GM23338 (cell line): ENCODE measurements around the gene MAP3K7CL. TPM values are rescaled to one million over a fixed set of nuclear protein-coding genes. Genes with fewer than 3 reads are reported as not detected.

Experiments used
- ATAC-seq: fragments of 200-7000 bp; cut with Tn5 transposase; 3 replicates; pipeline ENCODE4 v1.9.1; 2020
- DNase-seq: peaks from one replicate; pipeline ENCODE4 v3.0.0-alpha.2; 2015; ENCODE audit warnings: low spot score
- H2AFZ ChIP-seq: fragments of 200-600 bp; sonication (generic); 2 replicates; pipeline ENCODE4 v1.8.0; 2016; ENCODE audit warnings: antibody characterized with exemption, mild to moderate bottlenecking, moderate library complexity
- H3F3A ChIP-seq: fragments of 200-600 bp; sonication (generic); replicated peaks from 2 replicates; pipeline ENCODE4 v1.8.0; 2017; ENCODE audit warnings: antibody characterized with exemption, mixed run types, low read depth
- H3K27ac ChIP-seq: fragments of 200-600 bp; sonication (generic); 2 replicates; pipeline ENCODE4 v1.6.1; 2016; ENCODE audit warnings: low read depth
- H3K27me3 ChIP-seq: fragments of 200-600 bp; sonication (generic); 2 replicates; pipeline ENCODE4 v1.8.0; 2016; ENCODE audit warnings: mild to moderate bottlenecking, mixed run types, moderate library complexity; ENCODE audit not compliant: insufficient read depth
- H3K36me3 ChIP-seq: fragments of 200-600 bp; sonication (generic); 2 replicates; pipeline ENCODE4 v1.8.0; 2016; ENCODE audit warnings: mild to moderate bottlenecking; ENCODE audit not compliant: insufficient read depth
- H3K4me1 ChIP-seq: fragments of 200-600 bp; sonication (generic); 2 replicates; pipeline ENCODE4 v1.8.0; 2016; ENCODE audit warnings: mild to moderate bottlenecking, moderate library complexity; ENCODE audit not compliant: insufficient read depth
- H3K4me2 ChIP-seq: fragments of 200-600 bp; sonication (generic); 2 replicates; pipeline ENCODE4 v1.7.1; 2017; ENCODE audit warnings: mixed run types
- H3K4me3 ChIP-seq: fragments of 200-600 bp; sonication (generic); 2 replicates; pipeline ENCODE4 v1.6.1; 2016; ENCODE audit warnings: mixed run types
- H3K79me2 ChIP-seq: fragments of 200-600 bp; sonication (generic); replicated peaks from 2 replicates; pipeline ENCODE4 v1.8.0; 2017; ENCODE audit warnings: mild to moderate bottlenecking; ENCODE audit not compliant: insufficient read depth
- H3K9me2 ChIP-seq: fragments of 200-600 bp; sonication (generic); 2 replicates; pipeline ENCODE4 v1.8.0; 2017; ENCODE audit not compliant: insufficient read depth
- H4K20me1 ChIP-seq: fragments of 200-600 bp; sonication (generic); replicated peaks from 2 replicates; pipeline ENCODE4 v1.8.0; 2017; ENCODE audit warnings: mild to moderate bottlenecking; ENCODE audit not compliant: insufficient read depth
- H3K27ac Mint-ChIP-seq: 2 replicates; pipeline ENCODE4 v1.8.0; 2020; ENCODE audit warnings: inconsistent platforms, mild to moderate bottlenecking, moderate library complexity, mixed read lengths
- H3K27me3 Mint-ChIP-seq: 3 replicates; pipeline ENCODE4 v1.8.0; 2022; ENCODE audit warnings: low read depth, mild to moderate bottlenecking, moderate library complexity, mixed read lengths, inconsistent platforms; ENCODE audit not compliant: insufficient read depth, poor library complexity
- H3K36me3 Mint-ChIP-seq: 3 replicates; pipeline ENCODE4 v1.8.0; 2021; ENCODE audit warnings: low read depth, mild to moderate bottlenecking, inconsistent platforms, moderate library complexity, mixed read lengths
- H3K4me1 Mint-ChIP-seq: 3 replicates; pipeline ENCODE4 v1.8.0; 2020; ENCODE audit warnings: mild to moderate bottlenecking, inconsistent platforms, mixed read lengths
- H3K4me3 Mint-ChIP-seq: 3 replicates; pipeline ENCODE4 v1.8.0; 2021; ENCODE audit warnings: moderate library complexity, mild to moderate bottlenecking, inconsistent platforms, mixed read lengths
- H3K9me3 Mint-ChIP-seq: 3 replicates; pipeline ENCODE4 v1.8.0; 2020; ENCODE audit warnings: moderate library complexity, mild to moderate bottlenecking, inconsistent platforms, mixed read lengths
- CREB1 ChIP-seq: fragments of 250-450 bp; sonication (Bioruptor Pico); IDR thresholded peaks from 2 replicates; pipeline ENCODE4 v1.5.0; 2020; ENCODE audit warnings: low read depth, mild to moderate bottlenecking, moderate library complexity
- CTCF ChIP-seq, 2 experiments: fragments of 200-600 bp in 1 of 2; sonication (generic) in 1 of 2; conservative IDR thresholded peaks; 2 replicates each; pipeline versions ENCODE4 v1.5.1 to v1.6.1; 2016 to 2017; ENCODE audit warnings: antibody characterized with exemption in 2 of 2, low read depth in 2 of 2, mild to moderate bottlenecking in 2 of 2, moderate library complexity in 1 of 2
- EZH2 ChIP-seq: fragments of 200-600 bp; sonication (generic); IDR thresholded peaks from one replicate; pipeline ENCODE4 v1.8.0; 2017; ENCODE audit warnings: antibody characterized with exemption, mild to moderate bottlenecking, low read depth; ENCODE audit not compliant: unreplicated experiment
- EZH2phosphoT487 ChIP-seq: fragments of 200-600 bp; sonication (generic); IDR thresholded peaks from one replicate; pipeline ENCODE4 v1.8.1; 2018; ENCODE audit warnings: antibody characterized with exemption; ENCODE audit not compliant: unreplicated experiment
- JUNB ChIP-seq: IDR thresholded peaks from one replicate; pipeline ENCODE4 v1.6.1; 2016; ENCODE audit warnings: antibody characterized with exemption; ENCODE audit not compliant: unreplicated experiment
- POLR2AphosphoS5 ChIP-seq: IDR thresholded peaks from 2 replicates; pipeline ENCODE4 v1.6.1; 2016; ENCODE audit warnings: antibody characterized with exemption, low read depth
- STAT1 ChIP-seq: IDR thresholded peaks from one replicate; pipeline ENCODE4 v1.6.1; 2016; ENCODE audit warnings: antibody characterized with exemption; ENCODE audit not compliant: unreplicated experiment
- ZNF331 ChIP-seq: fragments of 250-450 bp; sonication (Bioruptor Pico); IDR thresholded peaks from 2 replicates; pipeline ENCODE4 v1.5.0; 2020; ENCODE audit warnings: low read depth, mild to moderate bottlenecking, moderate library complexity
- ZNF462 ChIP-seq: fragments of 250-450 bp; sonication (Bioruptor Pico); IDR thresholded peaks from 2 replicates; pipeline ENCODE4 v1.5.0; 2020; ENCODE audit warnings: mild to moderate bottlenecking, moderate library complexity
- polyA plus RNA-seq: library from polyadenylated mRNA; unstranded; fragments of >200 nt; fragmentation: Nextera tagmentation; extraction: Ambion mirVana; gene quantifications from 2 replicates; pipeline ENCODE4 v1.2.1, GENCODE V29; 2016
- total RNA-seq: library from RNA; depleted of rRNA; stranded (reverse); fragments of >200 nt; shearing (Covaris generic); gene quantifications from 2 replicates; pipeline ENCODE4 v1.2.3, GENCODE V29; 2014

The MAP3K7CL gene
- total and polyA plus RNA-seq, 2 experiments from 2014 or later, result 2.4 to 3.6 TPM

- no peak overlapping the region for H3K27ac Mint-ChIP-seq
- no peak overlapping the region for H3K4me3 Mint-ChIP-seq
- H3K36me3 ChIP-seq, result 0 out of 2 replicates have a peak, but pooled peaks cover 4% of the 10 kb centered on the region
- DNase-seq (peak; percentile 33), ATAC-seq (peak; percentile 78)
- no peak overlapping the region for H3K4me2 ChIP-seq
- H3K4me1 Mint-ChIP-seq, result peaks cover 31% of the 10 kb centered on the region
- H3K9me2 ChIP-seq, result peaks cover 15% of the 10 kb centered on the region
- H3F3A ChIP-seq, result no peaks in the 10 kb centered on the region
- peaks cover 24% of the 10 kb centered on the region for H3K4me1 ChIP-seq
- peaks cover 14% of the 10 kb centered on the region for H3K36me3 Mint-ChIP-seq
- no peak for TF ChIP-seq POLR2AphosphoS5
- TF ChIP-seq EZH2phosphoT487, result no peak
- TF ChIP-seq CTCF (conservative IDR thresholded peaks at IDR 0.05; ENCODE audit: low read depth in 2 of 2), result peak; percentile 26 to 39; a peak in 3 of 4 replicates
- no peak for TF ChIP-seq CREB1 (CRISPR knock-in tag)
- TF ChIP-seq JUNB, result no peak
- H3K27me3 ChIP-seq, result no peaks in the 10 kb centered on the region
- peaks cover 5% of the 10 kb centered on the region for H3K27me3 Mint-ChIP-seq
- H2AFZ ChIP-seq, result no peak overlapping the region
- no peaks in the 10 kb centered on the region for H3K79me2 ChIP-seq
- no peaks in the 10 kb centered on the region for H4K20me1 ChIP-seq
- H3K27ac ChIP-seq, result no peak overlapping the region
- no peak overlapping the region for H3K4me3 ChIP-seq
- peaks cover 29% of the 10 kb centered on the region for H3K9me3 Mint-ChIP-seq
Measured at GRCh38 chr21:29195981-29196669, 65.7 kb downstream of the MAP3K7CL start.

- Mint-ChIP-seq H3K27me3 (peaks cover 5% of the 10 kb centered on the region), H3K27ac (no peak overlapping the region), H3K4me3 (no peak overlapping the region), H3K4me1 (peaks cover 31% of the 10 kb centered on the region), H3K36me3 (peaks cover 14% of the 10 kb centered on the region), H3K9me3 (peaks cover 33% of the 10 kb centered on the region)
- no peak overlapping the region for H2AFZ ChIP-seq
- H3K27me3 ChIP-seq, result no peaks in the 10 kb centered on the region
- H3K36me3 ChIP-seq, result 0 out of 2 replicates have a peak, but pooled peaks cover 4% of the 10 kb centered on the region
- DNase-seq (no peak), ATAC-seq (no peak)
- no peak overlapping the region for H3K4me3 ChIP-seq
- H3K79me2 ChIP-seq, result no peaks in the 10 kb centered on the region
- H4K20me1 ChIP-seq, result no peaks in the 10 kb centered on the region
- peaks cover 24% of the 10 kb centered on the region for H3K4me1 ChIP-seq
- H3K4me2 ChIP-seq, result no peak overlapping the region
- H3K9me2 ChIP-seq, result peaks cover 15% of the 10 kb centered on the region
- H3K27ac ChIP-seq, result no peak overlapping the region
- H3F3A ChIP-seq, result no peaks in the 10 kb centered on the region
- TF ChIP-seq EZH2phosphoT487 (no peak), CREB1 (CRISPR knock-in tag) (no peak), STAT1 (no peak), ZNF331 (no peak), POLR2AphosphoS5 (no peak), ZNF462 (CRISPR knock-in tag) (no peak), EZH2 (no peak)
Measured at GRCh38 chr21:29196670-29197191, 66.3 kb downstream of the MAP3K7CL start.
